ENCODE measurements around the gene PRPF39. TPM values are rescaled to one million over a fixed set of nuclear protein-coding genes. Genes with fewer than 3 reads are reported as not detected.
"Not testable (repeated sequence)": the region's sequence is repeated elsewhere in the genome, so short reads cannot be mapped to it uniquely, and the experiment has no call there.

The PRPF39 gene
- total RNA-seq, 1 donor from 2014 or later: 42.6 TPM

DNA sequence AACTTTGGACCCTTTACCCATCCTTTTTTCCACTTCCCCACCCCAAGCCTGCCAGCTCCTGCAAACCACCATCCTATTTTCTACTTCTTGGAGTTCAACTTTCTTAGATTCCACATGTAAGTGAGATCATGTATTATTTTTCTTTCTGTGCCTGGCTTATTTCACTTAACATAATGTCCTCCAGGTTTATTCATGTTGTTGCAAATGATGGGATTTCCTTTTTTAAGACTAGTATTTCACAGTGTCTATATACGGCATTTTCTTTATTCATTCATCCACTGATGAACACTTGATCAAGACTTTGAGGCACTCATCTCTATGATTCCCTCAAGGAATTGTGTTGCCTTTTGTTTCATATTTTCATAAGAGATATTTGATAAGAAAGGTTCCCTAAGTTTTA, 5.6 kb upstream of the PRPF39 start:
- Mint-ChIP-seq H3K4me3 (ENCODE audit: unreplicated experiment) (no peak overlapping the region), H3K9me3 (ENCODE audit: unreplicated experiment) (no peaks in the 10 kb centered on the region), H3K36me3 (ENCODE audit: low read depth, unreplicated experiment) (no peaks in the 10 kb centered on the region), H3K4me1 (ENCODE audit: low read depth, unreplicated experiment) (no peaks in the 10 kb centered on the region), H3K27ac (ENCODE audit: unreplicated experiment) (no peak overlapping the region), H3K27me3 (ENCODE audit: low read depth, unreplicated experiment) (no peaks in the 10 kb centered on the region)
- no peak overlapping the region for H3K27ac ChIP-seq (ENCODE audit: low read depth, low read length)
- H3K27me3 ChIP-seq (ENCODE audit: insufficient read depth, low read length): no peaks in the 10 kb centered on the region
- no peak overlapping the region for H3K9ac ChIP-seq (ENCODE audit: low read length)
- TF ChIP-seq, protein P1, sequence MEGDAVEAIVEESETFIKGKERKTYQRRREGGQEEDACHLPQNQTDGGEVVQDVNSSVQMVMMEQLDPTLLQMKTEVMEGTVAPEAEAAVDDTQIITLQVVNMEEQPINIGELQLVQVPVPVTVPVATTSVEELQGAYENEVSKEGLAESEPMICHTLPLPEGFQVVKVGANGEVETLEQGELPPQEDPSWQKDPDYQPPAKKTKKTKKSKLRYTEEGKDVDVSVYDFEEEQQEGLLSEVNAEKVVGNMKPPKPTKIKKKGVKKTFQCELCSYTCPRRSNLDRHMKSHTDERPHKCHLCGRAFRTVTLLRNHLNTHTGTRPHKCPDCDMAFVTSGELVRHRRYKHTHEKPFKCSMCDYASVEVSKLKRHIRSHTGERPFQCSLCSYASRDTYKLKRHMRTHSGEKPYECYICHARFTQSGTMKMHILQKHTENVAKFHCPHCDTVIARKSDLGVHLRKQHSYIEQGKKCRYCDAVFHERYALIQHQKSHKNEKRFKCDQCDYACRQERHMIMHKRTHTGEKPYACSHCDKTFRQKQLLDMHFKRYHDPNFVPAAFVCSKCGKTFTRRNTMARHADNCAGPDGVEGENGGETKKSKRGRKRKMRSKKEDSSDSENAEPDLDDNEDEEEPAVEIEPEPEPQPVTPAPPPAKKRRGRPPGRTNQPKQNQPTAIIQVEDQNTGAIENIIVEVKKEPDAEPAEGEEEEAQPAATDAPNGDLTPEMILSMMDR (IDR thresholded peaks at IDR 0.05; ENCODE audit: insufficient read depth, low read depth, low read length): no peak
- TF ChIP-seq EZH2 (IDR thresholded peaks at IDR 0.05; ENCODE audit: insufficient read depth, low read length): no peak
- DNase-seq (ENCODE audit: low read depth) (no peak), FAIRE-seq (no peak)
- H3K79me2 ChIP-seq (ENCODE audit: insufficient read depth, low read length): no peaks in the 10 kb centered on the region
- no peak overlapping the region for H2AFZ ChIP-seq (ENCODE audit: low read depth, low read length)
- no peaks in the 10 kb centered on the region for H3K9me3 ChIP-seq (ENCODE audit: insufficient read depth, low read depth, low read length)
- H4K20me1 ChIP-seq (ENCODE audit: insufficient read depth, low read length): no peaks in the 10 kb centered on the region
- no peak overlapping the region for H3K4me3 ChIP-seq (ENCODE audit: insufficient read depth, low read depth, low read length)
- no peak overlapping the region for H3K4me2 ChIP-seq (ENCODE audit: low read length)
- no peaks in the 10 kb centered on the region for H3K36me3 ChIP-seq (ENCODE audit: insufficient read depth, low read length)
- peaks cover 3% of the 10 kb centered on the region for H3K4me1 ChIP-seq (ENCODE audit: insufficient read depth, low read length)

DNA sequence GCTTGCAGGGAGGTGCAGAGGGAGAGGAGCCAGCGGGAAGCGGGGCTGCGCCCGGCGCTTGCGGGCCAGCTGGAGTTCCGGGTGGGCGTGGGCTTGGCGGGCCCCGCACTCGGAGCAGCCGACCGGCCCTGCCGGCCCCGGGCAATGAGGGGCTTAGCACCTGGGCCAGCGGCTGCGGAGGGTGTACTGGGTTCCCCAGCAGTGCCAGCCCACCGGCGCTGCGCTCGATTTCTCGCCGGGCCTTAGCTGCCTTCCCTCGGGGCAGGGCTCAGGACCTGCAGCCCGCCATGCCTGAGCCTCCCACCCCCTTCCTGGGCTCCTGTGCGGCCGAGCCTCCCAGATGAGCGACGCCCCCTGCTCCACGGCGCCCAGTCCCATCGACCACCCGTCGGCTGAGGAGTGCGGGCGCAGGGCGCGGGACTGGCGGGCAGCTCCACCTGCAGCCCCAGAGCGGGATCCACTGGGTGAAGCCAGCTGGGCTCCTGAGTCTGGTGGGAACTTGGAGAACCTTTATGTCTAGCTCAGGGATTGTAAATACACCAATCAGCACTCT, 3.4 kb upstream of the PRPF39 start:
- not testable (repeated sequence) for H3K27ac ChIP-seq (ENCODE audit: low read depth, low read length); H3K27me3 Mint-ChIP-seq (ENCODE audit: low read depth, unreplicated experiment); H3K27ac Mint-ChIP-seq (ENCODE audit: unreplicated experiment); H3K4me1 Mint-ChIP-seq (ENCODE audit: low read depth, unreplicated experiment); H3K36me3 Mint-ChIP-seq (ENCODE audit: low read depth, unreplicated experiment); H3K9me3 ChIP-seq (ENCODE audit: insufficient read depth, low read depth, low read length); H3K9me3 Mint-ChIP-seq (ENCODE audit: unreplicated experiment); H3K4me2 ChIP-seq (ENCODE audit: low read length); DNase-seq (ENCODE audit: low read depth); H2AFZ ChIP-seq (ENCODE audit: low read depth, low read length); H3K27me3 ChIP-seq (ENCODE audit: insufficient read depth, low read length); H3K36me3 ChIP-seq (ENCODE audit: insufficient read depth, low read length); H3K4me3 Mint-ChIP-seq (ENCODE audit: unreplicated experiment); H3K9ac ChIP-seq (ENCODE audit: low read length); FAIRE-seq; H3K4me3 ChIP-seq (ENCODE audit: insufficient read depth, low read depth, low read length); H3K4me1 ChIP-seq (ENCODE audit: insufficient read depth, low read length)
- peaks cover 11% of the 10 kb centered on the region for H4K20me1 ChIP-seq (ENCODE audit: insufficient read depth, low read length)
- peaks cover 16% of the 10 kb centered on the region for H3K79me2 ChIP-seq (ENCODE audit: insufficient read depth, low read length)

DNA sequence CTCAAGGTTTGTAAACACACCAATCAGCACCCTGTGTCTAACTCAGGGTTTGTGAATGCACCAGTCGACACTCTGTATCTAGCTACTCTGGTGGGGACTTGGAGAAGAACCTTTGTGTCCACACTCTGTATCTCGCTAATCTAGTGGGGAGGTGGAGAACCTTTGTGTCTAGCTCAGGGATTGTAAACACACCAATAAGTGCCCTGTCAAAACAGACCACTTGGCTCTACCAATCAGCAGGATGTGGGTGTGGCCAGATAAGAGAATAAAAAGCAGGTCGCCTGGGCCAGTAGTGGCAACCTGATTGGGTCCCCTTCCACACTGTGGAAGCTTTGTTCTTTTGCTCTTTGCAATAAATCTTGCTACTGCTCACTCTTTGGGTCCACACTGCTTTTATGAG, 2.8 kb upstream of the PRPF39 start:
- H3K27me3 Mint-ChIP-seq (ENCODE audit: low read depth, unreplicated experiment); H3K4me3 Mint-ChIP-seq (ENCODE audit: unreplicated experiment); H3K27ac Mint-ChIP-seq (ENCODE audit: unreplicated experiment); H3K9me3 ChIP-seq (ENCODE audit: insufficient read depth, low read depth, low read length); H3K36me3 ChIP-seq (ENCODE audit: insufficient read depth, low read length); FAIRE-seq; H3K27ac ChIP-seq (ENCODE audit: low read depth, low read length); DNase-seq (ENCODE audit: low read depth); H3K9ac ChIP-seq (ENCODE audit: low read length); H3K4me2 ChIP-seq (ENCODE audit: low read length); H3K4me1 Mint-ChIP-seq (ENCODE audit: low read depth, unreplicated experiment); H3K36me3 Mint-ChIP-seq (ENCODE audit: low read depth, unreplicated experiment); H3K4me3 ChIP-seq (ENCODE audit: insufficient read depth, low read depth, low read length); H2AFZ ChIP-seq (ENCODE audit: low read depth, low read length); H3K27me3 ChIP-seq (ENCODE audit: insufficient read depth, low read length); H3K9me3 Mint-ChIP-seq (ENCODE audit: unreplicated experiment): not testable (repeated sequence)
- Histone ChIP-seq H3K4me1 (ENCODE audit: insufficient read depth, low read length) (peaks cover 11% of the 10 kb centered on the region), H4K20me1 (ENCODE audit: insufficient read depth, low read length) (peaks cover 17% of the 10 kb centered on the region), H3K79me2 (ENCODE audit: insufficient read depth, low read length) (peaks cover 22% of the 10 kb centered on the region)
